ENCODE measurements around the gene ARFGEF3.
"Not testable (repeated sequence)": the region's sequence is repeated elsewhere in the genome, so short reads cannot be mapped to it uniquely, and the experiment has no call there.

ARFGEF3 gene

DNA sequence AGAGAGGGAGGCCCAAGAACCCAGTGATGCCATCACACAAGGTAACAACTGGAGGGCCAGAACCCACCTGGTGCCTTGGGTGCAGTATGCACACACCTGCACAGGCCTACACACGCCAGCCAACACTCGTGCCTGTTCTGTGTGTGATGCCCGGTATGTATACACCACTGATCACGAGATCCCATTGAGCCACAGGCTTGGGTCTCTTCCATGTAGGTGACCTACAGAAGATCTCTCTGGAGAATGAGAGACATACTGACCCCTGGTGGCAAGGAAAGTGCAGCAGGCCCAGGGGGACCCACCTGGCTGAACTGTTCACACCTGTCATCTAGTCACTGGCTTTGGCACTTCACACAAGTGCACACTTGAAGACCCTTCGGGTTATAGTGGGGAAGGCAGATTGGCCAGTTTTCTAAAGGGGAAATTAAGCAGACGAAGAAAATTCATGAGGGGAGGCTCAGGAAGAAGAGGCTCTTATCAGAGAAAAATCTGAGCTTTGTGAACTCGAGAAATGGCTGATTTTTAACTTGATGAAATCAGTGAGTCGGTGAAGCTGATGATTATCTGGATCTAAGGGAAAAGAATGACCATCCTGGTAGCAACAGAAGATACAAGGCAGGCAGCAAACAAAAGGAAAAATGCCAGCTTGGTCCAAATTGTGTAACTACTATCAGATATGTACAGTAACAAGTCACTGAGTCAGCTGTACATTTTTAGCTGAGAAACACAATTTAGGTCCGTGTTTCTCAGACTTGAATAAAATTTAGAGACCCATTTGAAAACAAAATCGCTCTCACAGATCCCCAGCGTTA, 125.6 kb downstream of the ARFGEF3 start:
- peak; percentile 49 for DNase-seq

DNA sequence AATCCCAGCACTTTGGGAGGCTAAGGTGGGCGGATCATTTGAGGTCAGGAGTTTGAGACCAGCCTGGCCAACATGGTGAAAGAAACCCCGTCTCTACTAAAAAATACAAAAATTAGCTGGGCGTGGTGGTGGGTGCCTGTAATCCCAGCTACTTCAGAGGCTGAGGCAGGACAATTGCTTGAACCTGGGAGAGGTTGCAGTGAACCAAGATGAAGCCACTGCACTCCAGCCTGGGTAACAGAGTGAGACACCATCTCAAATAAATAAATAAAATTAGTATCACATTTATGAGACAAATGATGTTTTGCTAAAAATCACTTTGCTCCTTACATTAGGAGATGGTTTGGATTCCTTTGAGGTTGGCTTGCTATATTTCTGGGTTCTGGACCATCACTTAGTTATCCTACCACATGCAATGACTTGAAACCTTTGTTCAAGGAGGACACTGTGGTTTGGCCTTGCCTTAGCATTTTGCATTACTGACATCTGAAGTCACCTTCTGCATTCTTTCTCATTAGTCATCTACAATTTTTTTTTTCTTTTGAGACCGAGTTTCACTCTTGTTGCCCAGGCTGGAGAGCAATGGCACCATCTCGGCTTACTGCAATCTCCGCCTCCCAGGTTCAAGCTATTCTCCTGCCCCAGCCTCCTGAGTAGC, 126.8 kb downstream of the ARFGEF3 start:
- not testable (repeated sequence) for DNase-seq

DNA sequence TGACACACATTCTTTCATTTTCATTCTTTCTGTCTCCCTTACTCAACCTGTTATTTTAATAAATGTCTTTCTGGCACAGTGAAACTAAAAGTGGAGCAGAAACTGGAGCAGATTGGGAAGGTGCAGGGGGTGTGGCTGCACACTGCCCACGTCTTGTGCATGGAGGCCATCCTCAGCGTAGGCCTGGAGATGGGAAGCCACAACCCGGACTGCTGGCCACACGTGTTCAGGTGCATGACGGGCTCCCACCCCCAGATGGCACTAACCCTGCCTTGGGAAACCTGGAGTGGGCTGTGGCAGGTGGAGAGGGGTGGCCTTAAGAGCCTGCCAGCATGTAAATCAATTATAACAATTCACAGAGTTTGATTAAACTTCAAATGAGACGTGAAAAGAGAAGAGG, 128.0 kb downstream of the ARFGEF3 start:
- DNase-seq = no peak

DNA sequence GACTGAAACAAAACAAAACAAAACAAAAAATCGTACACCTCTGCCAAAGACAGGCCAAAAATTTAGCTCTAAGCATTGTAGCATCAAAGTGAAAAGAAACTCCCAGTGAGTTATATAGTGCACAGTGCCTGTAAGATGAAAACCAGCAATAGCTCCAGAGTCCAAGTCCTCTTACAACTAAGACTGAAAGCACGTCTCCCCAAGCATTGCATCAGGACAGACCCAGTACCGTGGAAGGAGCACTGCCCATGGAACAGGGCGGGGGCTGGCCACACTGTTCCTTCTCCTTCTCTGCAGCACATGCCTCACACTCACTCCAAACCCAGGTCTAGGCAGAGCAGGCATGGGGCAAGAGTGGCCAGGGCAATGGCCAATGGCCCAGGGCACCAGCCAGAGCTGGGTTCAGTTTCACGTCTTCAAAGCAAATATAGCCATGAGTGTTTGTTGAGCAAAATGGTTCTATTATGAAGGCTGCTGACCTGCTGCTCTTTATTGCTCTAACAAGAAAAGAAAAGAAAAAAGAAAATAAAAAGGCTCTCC, 128.8 kb downstream of the ARFGEF3 start:
- no peak for DNase-seq

DNA sequence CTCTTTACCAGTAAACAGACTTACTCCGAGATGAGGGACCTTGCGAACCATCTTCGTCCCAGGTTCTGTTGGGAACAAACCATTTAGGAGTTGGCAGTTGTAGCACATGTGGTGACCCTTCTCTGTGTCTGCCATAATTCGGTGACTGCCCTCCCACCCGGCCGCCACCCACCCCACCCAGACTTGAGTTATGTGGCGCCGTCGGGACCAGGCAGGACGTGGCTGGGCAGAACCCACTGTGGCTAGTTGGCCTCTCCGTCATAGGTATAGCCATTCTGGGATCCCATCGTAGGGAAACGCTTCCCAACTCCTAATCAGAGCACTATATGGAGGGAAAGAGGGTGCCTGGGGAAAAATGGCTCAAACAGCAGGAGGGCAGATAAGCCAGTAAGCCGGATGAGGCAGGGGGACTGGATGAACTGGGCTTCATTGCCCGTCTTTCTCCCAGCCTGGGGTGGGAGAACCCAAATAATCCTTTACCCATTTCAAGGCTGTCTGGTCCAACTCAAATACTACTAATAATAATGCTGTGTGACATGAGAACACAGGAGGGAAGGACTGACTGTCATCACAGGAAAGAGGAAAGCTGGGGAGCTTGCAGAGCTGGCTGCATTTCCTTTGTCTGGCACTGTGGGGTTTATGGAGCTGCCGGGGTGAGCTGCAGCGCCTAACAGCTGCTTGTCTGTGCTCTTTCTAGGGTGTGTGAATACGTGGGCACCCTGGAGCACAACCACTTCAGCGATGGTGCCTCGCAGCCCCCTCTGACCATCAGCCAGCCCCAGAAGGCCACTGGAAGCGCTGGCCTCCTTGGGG, 129.5 kb downstream of the ARFGEF3 start:
- no peak for DNase-seq

DNA sequence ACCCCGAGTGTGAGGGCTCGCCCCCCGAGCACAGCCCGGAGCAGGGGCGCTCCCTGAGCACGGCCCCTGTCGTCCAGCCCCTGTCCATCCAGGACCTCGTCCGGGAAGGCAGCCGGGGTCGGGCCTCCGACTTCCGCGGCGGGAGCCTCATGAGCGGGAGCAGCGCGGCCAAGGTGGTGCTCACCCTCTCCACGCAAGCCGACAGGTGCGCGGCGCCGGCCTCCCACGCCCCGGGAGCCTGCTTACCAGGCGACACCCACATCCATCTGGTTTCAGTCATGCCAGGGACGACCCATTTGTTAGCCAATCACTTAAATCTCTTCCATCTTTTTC, 130.1 kb downstream of the ARFGEF3 start:
- DNase-seq = no peak

DNA sequence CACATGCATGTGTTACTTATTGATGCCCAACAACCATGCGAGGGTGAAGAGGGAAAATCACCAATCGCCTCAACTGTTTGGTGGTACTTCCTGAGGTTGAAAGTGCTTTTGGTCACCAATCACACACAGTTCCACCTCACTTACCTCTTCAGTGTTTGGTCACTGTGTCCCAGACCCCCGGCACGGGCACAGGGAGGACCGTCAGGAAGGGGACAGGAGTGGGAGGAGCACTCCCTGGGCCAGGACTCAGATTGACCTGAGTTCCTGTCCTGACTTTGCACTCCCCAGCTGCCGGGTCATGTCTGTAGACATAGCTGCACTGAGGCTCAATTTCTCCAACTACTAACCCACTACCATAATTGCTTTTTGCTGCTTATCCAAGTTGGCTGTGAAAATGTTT, 130.7 kb downstream of the ARFGEF3 start:
- DNase-seq = no peak

DNA sequence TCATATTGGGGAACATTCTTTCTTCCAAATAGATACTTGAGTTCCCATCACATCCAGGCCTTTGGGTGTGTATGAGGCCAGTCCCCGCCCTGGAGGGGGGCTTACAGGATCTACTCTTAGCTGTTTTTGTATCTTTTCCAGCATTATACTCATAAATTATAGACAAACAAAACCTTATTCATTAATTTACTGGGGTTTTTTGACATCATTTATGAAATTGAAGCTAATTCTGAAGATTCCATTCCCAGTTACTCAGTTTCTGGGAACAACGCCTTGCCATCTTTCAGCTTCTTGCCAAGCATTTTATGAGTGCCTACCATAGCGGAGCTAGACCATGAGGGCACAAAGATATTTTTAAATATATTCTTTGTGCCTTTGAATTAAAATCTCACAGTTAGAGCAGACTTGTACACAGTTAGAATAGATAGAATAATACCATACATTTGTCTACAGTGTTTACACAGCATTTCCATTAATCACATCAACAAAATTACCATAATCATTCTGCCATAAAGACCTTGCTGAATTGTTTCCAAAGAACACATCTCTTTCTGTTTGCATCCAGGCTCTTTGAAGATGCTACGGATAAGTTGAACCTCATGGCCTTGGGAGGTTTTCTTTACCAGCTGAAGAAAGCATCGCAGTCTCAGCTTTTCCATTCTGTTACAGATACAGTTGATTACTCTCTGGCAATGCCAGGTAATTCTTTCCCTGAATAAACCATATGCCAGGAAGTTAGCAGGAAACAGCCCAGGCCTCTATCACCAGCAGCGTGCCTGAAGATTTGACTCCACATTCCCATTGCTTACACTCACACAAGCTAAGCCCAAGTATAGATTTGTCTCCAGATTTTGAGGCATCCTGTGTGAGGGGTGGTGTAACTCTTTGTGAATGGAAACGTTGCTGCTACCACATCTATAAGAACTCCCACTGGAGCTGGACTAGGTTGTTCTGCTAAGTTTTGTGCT, 132.0 kb downstream of the ARFGEF3 start:
- no peak for DNase-seq

DNA sequence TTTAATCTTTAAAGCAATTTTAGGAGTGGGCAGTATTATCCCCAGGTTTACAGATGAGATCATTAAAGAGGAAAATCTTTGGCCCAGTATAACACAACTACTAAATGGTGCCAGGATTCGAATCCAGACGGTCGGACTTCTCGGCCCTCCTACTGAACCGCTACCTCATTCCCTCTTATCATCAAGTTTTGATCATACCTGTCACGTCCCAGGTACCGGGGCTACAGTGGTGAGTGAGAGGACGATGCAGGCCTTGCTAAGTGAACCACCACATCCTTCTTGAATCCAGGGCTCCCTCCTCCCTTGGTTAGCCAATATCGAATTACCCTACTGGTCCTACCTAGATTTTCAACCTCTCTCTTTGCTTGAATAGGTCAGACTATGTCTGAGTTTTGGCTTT, 134.6 kb downstream of the ARFGEF3 start:
- no peak for DNase-seq

DNA sequence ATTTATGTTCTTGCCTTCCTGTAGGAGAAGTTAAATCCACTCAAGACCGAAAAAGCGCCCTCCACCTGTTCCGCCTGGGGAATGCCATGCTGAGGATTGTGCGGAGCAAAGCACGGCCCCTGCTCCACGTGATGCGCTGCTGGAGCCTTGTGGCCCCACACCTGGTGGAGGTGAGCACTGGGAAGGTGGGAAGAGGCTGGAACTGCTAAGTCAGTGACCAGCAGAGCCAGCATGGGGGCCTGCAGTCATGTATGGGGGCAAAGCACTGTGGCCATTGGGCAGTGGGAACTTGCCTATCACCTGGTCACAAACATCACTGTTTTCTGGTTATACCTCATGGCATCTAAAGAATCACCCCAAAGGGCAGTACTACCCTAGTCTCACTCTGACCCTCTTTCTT, 135.0 kb downstream of the ARFGEF3 start:
- DNase-seq = no peak

DNA sequence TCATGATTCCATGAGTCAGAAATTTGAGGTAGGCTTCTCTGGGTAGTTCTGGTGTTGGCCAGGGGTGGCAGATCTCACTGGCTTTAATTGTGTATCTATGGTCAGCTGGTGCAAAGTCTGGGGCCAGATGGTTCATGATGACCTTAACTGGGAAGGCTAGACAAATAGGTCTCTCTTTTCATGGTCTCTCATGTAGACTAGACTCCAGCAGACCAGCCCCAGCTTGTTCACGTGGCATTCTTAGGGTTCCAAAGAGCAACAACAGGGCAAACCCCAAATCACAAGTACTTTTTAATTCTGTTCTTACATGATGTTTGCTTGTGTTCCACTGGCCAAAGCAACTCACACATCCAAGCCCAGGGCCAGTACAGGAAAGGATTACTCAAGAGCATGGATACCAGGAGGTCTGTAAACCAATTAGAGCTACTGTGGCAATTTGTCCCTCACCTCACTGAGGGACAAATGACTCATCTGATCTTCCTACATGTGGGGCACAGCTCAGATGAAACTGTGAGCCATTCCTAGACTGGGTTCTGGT, 136.1 kb downstream of the ARFGEF3 start:
- no peak for DNase-seq

DNA sequence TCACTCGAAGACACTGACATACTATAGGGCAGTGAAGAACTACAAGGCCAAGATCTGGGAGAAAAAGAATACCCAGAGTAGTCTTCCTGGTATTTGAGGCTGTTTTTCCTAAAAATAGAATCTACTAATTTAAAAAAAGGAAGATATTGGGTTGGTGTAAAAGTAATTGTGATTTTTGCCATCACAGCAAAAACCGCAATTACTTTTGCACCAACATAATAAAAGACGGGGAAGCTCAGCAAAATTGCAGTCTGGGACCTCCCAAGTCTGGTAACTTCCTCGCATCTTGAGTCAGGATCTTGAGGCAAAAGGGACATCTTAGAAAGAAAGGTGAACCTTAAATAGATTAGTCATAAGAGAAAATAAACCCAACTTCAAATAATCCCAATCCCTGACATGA, 138.7 kb downstream of the ARFGEF3 start:
- no peak for DNase-seq

DNA sequence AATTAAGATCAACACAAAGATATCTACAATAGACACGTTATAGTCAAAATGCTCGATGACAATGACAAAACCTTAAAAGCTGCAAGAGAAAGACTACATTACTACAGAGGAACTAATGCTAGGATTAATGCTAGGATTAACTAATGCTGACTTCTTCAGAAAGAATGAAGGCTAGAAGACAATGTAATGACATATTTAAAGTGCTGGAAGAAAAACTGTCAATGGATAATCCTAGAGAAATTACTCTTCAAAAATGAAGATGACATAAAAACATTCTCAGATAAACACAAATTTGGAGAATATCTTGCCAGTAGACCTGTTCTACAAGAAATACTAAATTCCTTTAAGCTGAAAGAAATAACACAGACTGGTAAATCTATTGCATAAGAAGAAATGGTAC, 140.8 kb downstream of the ARFGEF3 start:
- no peak for DNase-seq

DNA sequence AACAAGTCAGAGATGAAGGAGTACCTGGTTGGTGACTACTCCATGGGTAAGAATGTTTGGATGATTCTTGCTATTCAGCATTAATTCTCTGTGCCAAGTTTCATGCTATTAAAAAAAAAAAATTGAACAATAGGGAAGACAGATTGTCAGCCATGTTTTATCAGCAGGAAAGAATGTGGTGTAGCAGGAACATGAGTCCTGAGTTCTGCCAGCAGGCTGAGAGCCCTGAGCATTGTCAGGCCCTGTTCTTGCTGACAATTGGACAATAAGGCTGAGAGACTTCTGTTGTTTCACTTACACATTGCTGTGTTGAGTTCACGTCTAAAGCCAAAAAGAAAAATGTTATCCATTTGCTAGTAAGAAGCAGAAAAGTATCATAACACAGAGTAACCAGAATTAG, 145.6 kb downstream of the ARFGEF3 start:
- DNase-seq = no peak

DNA sequence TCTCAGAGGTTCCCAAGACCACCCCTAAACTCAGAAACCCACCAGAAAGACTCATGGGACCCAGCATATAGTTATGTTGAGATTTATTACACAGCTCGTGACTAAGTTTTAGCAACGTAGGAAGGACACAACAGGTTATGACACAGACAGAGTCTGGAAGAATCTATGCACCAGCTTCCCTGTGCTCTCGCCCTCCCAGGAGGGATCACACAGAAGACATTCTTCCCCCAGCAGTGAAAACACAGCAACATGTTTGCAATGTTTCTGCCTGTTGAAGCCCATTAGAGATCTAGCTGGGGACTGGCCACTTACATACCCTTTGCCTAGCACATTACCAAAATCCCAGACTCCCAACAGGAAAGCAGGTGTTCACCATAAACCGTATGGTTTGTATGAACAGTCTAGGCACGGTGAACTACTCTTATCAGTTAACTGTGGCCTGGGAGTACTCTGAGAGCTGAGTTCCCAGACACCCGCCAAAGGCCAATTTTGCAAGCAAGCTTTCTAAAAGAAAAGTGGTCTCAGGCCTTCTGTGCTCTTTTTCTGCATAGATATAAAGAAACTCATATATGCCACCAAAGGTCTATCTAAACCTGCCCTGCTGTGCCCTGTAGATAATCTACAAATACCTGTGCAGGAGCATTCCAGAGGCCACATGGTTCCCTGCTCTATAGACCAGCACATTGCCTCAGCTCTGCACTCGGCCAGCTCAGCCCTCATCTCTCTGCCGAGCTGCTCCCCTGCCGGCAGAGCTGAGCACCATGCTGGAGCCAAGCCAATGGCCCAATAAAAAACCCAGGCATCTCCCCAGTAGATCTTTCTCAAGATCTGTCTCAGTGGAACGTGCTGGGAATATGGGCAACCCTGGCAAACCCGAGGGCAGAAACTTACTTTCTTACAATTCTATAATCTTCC, 146.3 kb downstream of the ARFGEF3 start:
- DNase-seq = no peak

DNA sequence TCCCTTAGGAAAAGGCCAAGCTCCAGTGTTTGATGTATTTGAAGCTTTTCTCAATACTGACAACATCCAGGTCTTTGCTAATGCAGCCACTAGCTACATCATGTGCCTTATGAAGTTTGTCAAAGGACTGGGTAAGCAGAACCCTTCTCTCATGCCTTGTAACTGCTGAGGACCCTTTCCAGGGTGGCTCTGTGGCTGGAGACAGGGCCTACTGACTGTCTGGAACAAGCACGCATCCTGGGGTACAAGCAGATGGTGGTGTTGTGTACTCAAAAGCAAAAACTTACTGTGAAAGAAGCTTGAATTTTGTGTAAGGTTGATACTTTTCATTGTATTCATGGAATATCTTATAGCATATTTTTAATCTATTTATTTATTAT, 147.0 kb downstream of the ARFGEF3 start:
- DNase-seq = no peak

DNA sequence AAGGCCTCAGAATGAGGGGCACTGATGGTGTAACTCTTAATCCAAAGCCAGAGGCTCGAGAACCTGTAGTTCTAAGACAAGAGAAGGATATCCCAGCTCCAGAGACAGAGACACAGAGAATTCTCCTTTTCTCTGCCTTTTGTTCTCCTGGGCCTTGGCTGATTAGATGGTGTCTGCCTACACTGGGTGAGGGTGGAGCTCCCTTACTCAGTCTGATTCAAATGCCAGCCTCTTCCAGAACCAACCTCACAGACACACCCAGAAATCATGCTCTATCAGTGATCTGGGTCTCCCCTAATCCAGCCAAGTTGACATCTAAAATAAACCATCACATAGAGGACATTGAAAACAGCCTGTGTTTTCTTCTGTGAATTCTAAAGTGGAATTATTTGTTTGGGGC, 148.0 kb downstream of the ARFGEF3 start:
- no peak for DNase-seq

DNA sequence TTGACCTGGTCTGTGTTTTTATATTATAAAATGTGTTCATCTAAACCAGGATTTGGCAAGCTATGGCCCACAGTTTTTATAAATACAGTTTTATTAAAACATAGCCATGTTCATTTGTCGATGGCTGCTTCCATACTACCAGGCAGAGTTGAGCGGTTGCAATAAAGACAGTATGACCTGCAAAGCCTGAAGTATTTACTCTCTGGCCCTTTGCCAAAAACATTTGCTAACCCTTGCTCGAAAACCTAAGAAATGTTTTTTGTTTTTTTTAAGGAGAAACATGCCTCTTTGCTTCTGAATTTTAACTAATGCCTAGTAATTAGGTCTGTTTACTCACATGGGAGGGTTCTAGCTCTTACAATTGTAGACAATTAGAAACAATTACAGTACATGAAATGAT, 148.6 kb downstream of the ARFGEF3 start:
- DNase-seq = no peak

DNA sequence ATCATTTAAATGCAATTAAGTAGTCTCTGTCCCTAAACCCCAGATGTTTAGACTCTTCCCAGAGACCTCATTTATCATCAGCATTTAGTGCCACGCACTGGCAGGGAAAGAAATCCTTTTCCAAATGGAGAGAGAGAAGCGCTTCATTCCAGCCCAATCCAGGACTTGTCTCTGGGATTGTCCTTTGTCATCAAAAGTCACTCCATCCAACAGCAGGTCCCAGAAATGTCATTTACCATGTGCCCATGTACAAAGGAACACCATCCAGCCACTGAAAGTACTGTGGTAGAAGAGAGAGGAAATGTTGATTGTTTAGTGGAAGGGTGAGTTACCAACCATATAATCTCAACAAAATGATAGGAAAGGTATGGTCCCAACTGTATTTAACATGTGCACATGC, 149.1 kb downstream of the ARFGEF3 start:
- DNase-seq = no peak

DNA sequence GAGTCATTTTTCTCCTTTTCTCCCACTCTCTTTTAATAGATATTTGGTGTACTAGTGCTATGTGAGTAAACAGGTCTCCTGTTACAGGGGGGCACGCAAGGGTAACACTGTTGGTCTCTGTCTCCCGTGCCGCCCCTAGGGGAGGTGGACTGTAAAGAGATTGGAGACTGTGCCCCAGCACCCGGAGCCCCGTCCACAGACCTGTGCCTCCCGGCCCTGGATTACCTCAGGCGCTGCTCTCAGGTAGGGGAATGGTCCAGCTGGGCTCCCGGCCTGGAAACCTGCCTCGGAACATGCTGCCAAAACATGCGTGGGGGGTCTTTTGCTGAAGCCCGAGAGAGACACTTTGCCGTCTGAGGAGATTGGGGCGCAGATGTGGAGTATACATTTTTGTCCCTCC, 149.5 kb downstream of the ARFGEF3 start:
- no peak for DNase-seq

DNA sequence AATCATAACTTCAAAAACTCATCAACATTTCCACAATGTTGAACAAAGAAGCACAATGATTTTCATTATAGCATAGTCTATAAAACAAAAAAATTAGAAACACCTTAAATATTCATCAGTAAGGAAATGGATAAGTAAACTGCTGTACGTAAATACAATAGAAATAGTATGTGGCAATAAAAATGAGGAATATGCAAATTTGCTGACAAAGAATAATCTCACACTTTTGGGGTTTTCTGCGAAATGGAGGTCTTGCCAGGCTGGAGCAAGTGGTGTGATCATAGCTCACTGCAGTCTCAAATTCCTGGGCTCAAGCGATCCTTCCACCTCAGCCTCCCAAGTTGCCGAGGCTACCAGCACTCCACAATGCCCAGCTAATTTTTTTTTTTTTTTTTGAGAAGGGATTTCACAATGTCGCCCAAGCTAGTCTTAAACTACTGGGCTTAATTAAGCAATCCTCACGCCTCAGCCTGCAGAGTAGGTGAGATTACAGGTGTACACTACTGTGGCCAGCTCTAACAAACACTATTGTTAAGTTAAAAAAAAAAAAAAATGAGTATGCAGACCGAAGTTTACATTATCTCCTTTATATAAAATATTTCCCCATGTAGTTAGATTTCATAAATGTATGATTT, 157.1 kb downstream of the ARFGEF3 start:
- no peak for DNase-seq

All from stimulated activated CD4-positive, alpha-beta T cell treated with anti-CD3 and anti-CD28 coated beads, Interleukin-4, amount 100 ng/mL, for 24 hours (primary cell).